CD4-positive, alpha-beta T cell treated with Interleukin-15 for 4 hours (primary cell): ENCODE results near the gene PHLDB1.
"Not testable (repeated sequence)": the region's sequence is repeated elsewhere in the genome, so short reads cannot be mapped to it uniquely, and the experiment has no call there.

Source experiments
- DNase-seq: peaks from one replicate; pipeline ENCODE4 v3.0.0-alpha.2; 2020; ENCODE audit warnings: low spot score

PHLDB1 gene

DNA sequence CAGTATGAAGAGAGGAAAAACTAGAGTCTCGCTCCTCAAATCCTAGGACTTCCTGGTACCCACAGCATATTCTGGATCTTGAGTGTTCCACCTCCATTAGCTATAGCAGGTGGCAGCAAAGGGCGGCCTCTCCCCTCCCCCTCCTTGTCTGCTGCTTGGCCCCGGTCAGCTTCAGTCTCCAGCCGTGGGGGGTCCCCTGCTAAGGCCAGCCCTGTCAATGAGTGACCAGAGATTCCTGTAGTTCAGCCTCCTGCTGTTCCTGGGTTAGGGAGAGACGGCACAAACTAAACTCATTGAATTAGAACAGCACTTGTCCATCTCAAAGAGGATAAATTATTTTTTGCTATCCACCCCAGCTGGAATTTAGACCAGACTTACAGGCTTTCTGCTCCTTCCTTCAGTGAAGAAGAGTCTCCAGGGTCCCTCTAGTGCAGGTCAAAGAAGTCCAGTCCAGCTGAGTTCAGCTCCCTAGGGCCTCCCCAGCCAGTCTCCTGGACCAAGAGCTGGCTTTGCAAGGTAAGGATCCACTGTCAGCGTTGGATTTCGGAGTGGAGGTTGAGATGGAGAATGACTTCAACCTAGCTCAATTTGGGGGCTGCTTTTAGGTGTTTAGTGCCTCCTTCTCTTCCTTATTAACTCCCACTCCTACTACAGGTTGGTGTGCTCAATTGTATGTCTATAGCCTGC lies 1.1 kb upstream of the PHLDB1 start:
- no peak for DNase-seq

DNA sequence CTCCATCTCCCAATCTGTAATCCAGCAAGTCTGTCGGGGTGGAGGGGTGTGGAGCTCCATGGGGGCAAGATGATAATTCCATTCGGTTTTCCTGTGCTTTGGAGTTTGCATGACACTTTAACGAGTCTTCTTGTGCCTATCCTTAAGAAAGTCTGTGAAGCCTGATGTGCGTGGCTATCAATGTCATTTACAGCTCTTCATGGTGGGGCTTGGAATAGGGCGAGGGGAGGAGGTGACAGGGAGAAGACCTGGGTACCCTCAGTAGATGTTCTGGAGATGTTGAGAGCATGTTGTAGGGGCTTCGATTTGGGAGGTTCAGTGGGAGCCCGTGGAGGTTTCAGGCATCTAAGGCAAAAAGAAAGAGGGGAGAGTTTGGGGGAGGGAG lies 579 bp upstream of the PHLDB1 start:
- no peak for DNase-seq

DNA sequence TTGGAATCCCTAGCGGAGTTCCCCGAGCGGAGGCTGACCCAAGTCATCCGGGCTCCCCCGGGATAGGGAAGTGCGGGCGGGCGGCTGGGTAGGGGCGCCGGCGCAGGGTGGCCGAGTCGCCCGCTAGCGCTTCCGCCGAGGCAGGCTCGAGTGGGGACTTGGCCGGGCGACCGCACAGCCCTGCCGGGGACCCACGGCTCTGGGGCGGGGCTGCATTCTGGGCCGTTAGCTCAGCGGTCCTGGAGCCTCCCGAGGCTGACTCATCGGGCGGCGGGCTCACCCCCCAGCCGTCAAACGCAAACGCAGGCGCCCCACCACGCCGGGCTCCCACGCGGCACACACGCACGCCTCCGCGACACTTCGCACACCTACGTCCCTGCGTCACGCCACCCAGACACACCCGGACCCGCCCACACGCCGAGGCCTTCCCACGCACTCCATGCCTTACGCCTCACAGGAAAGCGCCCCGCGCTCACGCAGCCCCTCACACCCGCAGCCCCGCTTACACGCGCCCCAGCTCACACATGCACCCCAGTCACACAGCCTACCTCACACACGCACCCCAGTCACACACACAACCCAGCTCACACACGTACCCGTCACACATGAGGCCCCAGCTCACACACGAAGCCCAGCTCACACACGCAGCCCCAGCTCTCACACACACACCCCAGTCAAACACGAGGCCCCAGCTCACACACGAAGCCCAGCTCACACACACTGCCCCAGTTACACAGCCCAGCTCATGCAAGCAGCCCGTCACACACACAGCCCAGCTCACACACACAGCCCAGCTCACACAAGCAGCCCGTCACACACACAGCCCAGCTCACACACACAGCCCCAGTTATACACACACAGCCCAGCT lies 1.2 kb downstream of the PHLDB1 start:
- DNase-seq = peak; percentile 86

DNA sequence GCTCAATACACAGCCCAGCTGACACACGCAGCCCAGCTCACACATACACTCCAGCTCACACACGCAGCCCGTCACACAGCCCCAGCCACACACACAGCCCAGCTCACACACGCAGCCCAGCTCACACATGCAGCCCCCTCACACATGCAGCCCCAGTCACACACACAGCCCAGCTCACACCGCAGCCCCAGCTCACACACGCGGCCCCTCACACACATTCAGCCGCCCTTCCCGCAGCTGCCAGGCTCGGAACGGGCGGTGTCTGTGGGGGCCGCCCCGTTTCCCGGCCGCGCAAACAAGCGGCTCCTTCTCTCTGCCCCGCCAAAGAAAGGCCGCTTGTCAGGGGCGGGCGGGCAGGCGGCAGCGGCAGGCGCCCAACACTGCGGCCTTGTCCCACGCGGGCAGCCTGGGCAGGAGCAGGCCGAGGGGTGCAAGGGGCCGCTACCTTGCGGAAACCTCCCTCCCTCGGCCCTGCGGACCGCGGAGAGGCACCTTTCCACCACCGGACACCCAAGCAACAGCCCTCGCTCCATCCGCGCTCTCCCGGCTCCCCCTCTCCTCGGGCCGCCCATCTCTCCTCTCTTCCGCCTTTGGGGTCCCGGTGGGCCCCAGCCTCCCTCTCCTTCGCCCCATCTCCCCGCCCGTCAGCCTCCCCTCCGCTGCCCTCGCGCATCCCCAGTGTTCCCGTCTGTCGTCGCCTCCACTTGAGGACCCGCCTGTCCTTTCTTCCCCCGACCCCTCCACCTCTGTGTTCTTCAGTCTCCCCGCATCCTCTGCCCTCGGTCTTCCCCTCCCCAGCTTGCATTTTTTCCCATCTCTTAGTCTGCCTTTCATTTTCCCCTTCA lies 2.2 kb downstream of the PHLDB1 start:
- DNase-seq = peak; percentile 12

DNA sequence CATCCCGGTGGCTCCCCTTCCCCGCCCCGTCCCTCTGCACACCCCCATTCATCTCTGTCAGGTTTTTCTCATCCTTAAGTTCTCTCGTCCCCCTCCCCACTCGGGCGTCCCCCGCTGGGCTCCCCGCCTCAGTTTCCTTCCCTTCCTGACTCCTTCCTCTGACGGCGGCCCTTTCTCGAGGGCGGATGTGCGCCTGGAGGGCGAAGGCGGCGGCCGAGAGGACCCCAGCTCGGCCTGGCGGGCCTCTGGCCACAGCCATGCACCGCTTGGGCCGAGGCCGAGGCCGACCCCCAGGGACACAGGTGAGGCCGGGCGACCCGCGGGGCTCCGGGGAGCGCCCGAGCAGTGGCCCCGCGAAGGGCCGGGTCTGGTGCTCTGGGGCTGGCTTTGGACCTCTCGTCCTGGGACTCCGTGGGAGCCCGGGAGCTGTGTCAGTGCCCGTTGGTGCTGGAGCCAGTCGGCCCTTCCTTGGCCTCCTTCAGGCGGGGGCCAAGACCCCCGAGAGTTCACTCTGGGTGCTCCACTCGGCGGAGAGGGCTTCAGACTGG lies 2.9 kb downstream of the PHLDB1 start:
- no peak for DNase-seq

DNA sequence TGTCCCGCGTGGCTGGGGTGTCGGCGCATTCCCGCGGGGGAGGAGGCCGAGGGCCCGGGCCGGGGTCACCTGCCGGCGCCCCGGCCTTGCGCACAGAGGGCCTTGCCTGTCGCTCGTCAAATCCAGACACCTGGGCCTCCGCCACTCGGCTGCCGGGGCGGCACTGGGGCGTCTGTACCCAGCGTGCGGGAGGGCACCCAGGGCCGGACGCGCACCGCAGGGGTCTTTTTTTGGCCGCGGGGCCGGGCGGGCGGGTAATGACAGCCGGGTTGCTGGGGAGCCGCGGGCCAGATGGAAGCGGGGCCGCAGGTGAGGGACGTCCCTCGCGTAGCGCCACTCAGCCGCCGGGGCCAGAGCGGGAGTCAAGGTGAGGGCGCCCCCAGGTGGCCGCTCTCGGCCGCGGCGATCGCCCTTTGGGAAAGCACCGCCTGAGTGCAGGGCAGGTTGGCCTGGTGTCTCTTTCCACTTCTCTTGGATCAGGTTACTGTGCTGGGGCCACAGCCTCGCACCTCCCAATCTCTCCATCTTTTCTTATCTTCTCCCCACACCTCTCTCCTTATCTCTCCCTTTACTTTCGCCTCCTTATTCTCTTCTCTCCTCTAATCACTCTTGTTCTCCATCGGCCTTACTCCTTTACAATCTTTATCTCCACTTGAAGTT lies 3.5 kb downstream of the PHLDB1 start:
- peak; percentile 86 for DNase-seq

DNA sequence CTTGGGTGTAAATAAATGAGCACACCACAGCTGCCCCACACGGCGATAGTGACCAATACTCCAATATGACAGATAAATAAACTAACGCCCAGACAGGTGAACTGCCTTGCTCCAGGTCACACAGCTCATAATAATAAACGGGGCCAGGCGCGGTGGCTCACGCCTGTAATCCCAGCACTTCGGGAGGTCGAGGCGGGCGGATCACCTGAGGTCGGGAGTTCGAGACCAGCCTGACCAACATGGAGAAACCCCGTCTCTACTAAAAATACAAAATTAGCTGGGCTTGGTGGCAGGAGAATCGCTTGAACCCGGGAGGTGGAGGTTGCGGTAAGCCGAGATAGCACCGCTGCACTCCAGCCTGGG lies 4.0 kb downstream of the PHLDB1 start:
- DNase-seq = not testable (repeated sequence)

DNA sequence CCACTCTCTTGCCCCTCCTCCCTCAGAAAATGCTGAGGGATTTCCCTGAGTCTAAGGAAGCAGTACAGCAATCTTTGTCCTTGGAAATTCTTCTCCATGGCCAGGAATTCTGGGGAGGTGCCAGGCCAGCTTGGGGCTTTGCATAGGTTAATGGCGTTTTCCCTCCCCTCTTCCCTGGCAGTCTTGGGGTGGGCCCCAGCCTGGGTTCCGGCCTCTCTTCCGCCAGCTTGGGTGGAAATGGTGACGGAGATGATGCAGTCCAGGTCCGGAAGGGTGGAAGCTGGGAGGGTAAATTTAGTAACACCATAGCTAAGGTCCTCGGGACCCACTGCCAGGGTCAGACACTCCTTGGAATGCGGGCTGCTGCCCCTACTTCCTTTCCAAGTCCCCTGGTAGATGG lies 5.0 kb downstream of the PHLDB1 start:
- DNase-seq = no peak

DNA sequence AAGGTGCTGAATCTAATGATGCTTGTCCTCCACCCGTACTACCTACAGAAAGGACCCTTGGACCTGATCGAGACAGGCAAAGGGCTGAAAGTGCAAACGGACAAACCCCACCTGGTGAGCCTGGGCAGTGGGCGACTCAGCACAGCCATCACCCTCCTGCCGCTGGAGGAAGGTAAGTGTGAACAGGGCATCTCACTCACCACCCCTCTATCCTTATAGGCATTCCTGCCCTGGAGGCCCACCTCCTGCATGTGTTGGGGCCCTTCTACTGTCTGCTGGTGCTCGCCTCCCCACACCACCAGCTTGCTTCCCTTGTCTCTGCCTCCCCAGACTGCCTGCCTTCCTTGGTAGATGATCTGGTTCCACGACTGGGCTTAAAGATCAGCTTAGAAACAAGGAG lies 7.1 kb downstream of the PHLDB1 start:
- no peak for DNase-seq

DNA sequence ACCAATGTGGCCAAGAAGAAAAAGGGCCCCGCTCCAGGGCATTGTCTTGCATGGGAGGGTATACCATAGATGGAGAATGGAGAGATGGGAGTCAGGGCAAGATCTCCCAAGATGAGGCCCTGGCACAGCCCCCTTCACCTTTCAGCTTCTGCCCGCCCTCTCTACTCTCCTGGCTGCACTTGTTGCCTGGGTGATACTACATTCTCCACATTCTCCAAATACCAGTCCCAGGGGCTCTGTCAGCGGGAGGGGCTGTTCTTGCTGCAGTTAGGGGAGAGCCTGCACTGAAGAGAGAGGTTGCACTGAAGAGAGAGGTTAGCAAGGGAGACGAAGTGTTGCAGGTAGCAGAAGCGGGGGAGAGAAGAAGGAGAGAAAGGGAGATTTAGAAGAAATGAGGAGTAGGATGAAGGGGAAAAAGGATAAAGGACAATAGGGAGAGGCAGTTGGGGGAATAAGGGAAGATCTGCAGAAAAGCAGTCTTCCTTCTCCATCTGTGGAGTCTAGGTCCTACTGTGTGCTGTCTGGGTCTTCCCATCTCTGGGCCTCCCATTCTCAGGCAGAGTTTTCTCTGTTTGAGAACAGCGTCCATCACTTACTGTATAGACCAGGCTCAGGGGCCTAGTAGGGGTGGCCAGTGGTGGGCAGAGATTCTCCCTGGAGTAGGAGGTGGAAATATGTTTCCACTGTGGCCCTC lies 8.0 kb downstream of the PHLDB1 start:
- DNase-seq = no peak

DNA sequence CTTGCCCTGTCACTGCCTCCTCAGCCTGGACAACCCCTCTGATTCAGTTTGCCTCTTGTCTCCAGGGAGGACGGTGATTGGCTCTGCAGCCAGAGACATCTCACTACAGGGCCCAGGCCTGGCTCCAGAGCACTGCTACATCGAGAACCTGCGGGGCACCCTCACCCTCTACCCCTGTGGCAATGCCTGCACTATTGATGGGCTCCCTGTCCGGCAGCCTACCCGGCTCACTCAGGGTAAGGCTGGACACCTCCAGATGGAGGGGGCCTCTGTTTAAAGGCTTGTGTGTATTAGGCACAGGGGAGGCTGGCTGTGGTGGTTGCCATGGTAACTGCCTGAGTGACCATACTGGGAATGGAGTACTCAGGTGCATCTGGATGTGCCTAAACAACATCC lies 8.6 kb downstream of the PHLDB1 start:
- no peak for DNase-seq

DNA sequence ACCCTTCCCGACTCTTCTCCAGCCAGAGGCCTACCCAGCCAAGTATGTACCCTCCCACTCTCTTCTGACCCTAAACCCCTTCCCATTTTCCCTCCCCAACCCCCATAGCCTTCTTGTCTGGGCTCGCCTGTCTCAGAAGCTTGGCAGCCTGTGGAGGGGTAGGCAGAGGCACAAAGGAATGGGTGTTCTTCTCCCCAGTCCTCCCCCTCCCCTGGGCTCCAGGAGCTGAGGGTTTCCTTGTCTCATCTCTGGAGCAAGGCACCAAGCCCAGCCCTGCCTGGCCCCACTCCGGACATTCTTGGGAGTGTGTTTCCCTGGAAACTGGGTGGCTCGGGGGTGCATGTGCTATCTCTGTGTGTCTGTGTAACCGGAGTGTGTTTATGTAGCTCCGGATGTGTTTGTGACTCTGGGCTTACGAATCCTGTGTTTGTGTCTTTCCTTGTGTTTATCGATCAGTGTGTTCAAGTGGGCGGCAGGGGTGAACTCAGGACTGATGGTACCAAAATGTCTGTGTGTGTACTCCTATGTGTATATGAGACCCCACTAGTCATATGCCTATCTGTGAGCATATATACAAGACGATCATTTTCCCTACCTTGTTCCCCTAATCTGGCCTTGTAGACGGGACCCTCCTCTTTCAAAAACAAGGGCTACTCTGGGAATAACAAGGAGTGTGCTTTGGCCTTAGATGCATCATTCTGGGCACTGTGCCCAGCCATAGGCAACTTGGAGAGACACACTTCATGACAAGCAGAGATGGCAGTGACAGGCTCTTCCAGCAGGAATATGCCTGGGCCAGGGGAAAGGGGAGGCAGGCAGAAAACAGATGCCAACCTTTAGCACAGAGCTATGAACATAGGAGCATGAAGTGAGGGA lies 10.9 kb downstream of the PHLDB1 start:
- DNase-seq = no peak

DNA sequence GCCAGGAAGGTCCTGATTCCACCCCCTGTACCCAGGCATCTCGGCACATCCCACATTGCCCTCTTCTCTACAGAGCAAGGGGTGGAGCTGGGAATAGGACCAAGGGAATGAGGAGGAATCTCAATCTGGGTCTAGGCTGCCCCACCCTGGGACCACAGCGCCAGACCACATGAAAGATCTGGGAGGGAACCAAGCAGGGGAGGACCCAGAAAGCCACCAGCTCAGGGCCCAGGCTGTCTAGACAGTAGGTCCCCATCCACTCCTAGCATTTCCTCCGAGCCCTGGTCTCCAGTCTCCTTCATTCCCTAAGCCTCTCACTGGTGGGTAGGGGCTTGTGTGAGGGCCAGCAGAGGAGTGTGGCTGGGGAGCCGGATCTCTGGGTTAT lies 11.6 kb downstream of the PHLDB1 start:
- DNase-seq = no peak

DNA sequence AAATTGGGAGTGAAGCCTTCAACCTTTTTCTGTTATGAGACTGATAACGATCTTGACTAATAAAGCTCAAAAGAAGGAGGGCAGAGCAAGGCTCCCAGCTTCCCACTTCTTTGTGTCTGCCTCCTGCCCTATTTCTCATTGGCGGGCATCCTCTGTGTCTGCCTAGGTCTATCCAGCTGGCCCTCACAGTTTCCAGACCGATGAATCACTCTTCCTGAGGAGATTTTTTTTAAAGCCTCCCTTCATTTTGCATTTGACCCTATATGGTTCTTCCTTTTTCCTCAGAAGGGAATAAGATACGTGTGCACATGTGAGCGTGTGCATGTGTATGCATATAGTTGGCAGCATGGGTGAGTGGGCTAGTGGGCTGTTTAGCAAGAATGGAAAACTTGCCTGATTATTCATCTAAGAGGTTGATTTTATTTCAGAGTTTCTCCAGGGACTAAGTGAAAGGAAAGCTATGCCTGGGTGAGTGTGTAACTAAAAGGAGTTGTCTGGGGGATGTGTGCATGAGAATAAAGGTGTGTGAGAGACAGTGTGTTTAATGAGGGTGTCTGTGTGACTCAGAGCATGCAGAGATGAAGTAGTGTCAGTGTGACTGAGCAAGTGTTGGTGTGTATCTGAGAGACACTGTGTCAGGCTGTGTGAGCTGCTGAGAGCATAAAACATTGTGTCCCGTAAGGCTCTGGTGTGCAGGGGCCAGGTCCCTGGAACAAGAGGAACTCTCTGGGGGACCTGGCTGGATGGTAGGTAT lies 12.2 kb downstream of the PHLDB1 start:
- DNase-seq = no peak

DNA sequence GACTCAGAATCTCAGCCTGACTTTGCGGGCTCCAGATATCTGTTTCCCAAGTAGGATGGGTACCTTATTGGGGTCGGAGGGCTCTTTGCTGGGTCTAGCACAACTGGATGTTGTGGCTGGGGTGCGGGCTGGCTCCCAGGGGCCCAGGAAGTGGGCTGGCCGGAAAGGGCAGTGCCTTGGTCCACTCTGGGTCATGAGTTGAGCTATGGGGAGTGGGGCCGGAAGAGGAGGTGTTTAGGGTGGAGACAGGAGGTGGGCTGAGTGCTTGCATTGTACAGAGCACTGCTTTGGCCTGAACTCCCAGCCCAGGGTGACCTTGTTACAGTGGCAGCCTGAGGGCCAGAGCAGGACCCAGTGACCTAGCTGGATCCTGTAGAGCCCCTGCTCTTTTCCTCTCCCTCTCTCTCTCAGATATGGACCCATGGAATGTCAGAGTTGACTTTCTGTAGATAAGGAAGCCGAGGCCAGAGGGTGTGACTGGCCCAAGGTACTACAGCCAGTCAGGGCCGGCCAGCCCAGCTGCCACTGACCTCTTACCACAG lies 13.2 kb downstream of the PHLDB1 start:
- DNase-seq = no peak

DNA sequence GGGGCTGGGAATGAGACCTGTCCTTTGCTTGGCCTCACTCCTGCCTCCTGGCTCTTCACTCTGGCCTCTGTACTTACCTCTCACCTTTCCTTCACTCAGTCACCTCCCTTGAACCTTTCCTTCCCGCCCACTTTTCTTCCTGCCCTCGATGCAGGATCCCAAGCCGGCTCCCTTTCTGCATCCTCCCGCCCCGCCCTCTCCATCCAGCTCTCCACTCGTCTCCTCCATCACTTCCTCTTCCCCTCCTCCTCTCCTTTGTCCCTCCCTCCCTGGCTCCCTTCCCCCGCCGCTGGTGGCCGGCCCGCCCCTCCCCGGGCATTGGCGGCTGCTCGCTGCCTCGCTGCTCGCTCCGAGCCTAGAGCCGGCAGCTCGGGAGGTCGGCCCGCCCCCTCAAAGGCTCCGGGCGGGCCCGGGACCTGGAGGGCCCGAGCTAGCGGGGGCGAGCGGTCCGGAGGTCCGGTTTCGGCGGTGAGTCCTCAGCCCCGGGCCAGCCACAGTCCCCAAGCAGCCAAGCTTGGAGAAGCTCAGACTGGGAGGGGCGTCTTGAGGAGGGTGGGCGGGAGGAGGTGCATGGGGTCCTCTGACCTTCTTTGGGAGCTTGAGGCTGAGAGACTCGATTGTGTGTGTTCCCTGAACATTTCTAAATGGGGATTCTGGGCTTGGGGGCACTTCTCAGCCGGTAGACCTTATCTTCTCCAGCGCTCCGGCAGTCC lies 13.8 kb downstream of the PHLDB1 start:
- DNase-seq = peak; percentile 3

DNA sequence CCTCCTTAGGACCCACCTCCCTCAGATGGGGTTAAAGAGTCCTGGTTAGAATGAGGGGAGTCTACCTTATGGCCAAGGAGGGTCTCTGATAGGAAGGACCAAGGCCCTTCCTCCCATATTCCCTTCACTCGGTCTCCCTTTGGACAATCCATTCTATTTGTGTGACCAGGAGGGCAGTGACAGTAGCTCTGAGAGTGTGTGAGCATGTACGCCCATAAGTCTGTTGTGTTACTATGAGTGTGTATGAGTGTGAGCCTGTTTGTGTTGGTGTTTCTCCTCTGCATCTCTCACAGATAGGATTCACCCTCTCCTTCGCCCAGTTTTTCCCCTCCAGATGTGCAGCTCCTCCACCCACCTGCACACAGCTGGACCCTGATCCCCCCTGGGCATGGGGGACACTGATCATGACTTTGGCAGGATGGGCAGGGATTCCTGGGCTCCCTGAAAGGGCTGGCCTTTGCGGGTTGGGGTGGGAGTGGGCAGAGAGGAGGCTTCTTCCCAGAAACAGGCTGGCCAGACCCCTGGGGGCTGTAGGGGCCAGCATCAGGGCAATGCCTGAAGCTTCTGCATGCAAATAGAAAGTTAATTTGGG lies 14.5 kb downstream of the PHLDB1 start:
- no peak for DNase-seq
